Bronchial epithelial cell (primary cell): ENCODE measurements around the gene KCNK16. TPM values are rescaled to one million over a fixed set of nuclear protein-coding genes. Genes with fewer than 3 reads are reported as not detected.
A peak's percentile ranks its signal among the peaks of the same experiment; 100 is the strongest.

Source experiments
- DNase-seq: peaks from one replicate; pipeline ENCODE4 v3.0.0-alpha.2; 2010; ENCODE audit warnings: low read depth
- FAIRE-seq: peaks from 2 replicates; lab custom pipeline; 2011; peaks lifted over from hg19 to GRCh38; lab: Jason Lieb, UNC
- H3K27me3 ChIP-seq: 2 replicates; pipeline ENCODE4 v1.5.1; 2011; ENCODE audit warnings: low read length; ENCODE audit not compliant: control insufficient read depth, insufficient read depth
- H3K36me3 ChIP-seq: 2 replicates; pipeline ENCODE4 v1.5.1; 2011; ENCODE audit warnings: low read length; ENCODE audit not compliant: control insufficient read depth, insufficient read depth
- H3K4me3 ChIP-seq: 2 replicates; pipeline ENCODE4 v1.5.1; 2011; ENCODE audit warnings: mild to moderate bottlenecking, low read depth, low read length, control low read depth
- CTCF ChIP-seq: IDR thresholded peaks from 2 replicates; pipeline ENCODE4 v1.5.1; 2011; ENCODE audit warnings: mild to moderate bottlenecking, moderate library complexity, low read length, control low read depth, inconsistent platforms; ENCODE audit not compliant: insufficient read depth, severe bottlenecking
- total RNA-seq: library from RNA; depleted of rRNA; stranded (reverse); fragments of >200 nt; gene quantifications from 2 replicates; pipeline ENCODE4 v1.2.1, GENCODE V29; 2014

KCNK16 gene
- total RNA-seq, 1 donor from 2014 or later: not detected

GRCh38 chr6:39281312-39281980 lies 41.1 kb downstream of the KCNK16 start:
- DNase-seq (no peak), FAIRE-seq (no peak)
- Histone ChIP-seq H3K4me3 (no peak overlapping the region), H3K36me3 (no peaks in the 10 kb centered on the region), H3K27me3 (no peaks in the 10 kb centered on the region)
- no peak for TF ChIP-seq CTCF

- TF ChIP-seq CTCF: no peak
- DNase-seq (peak; percentile 88), FAIRE-seq (peak; percentile 7)
- Histone ChIP-seq H3K36me3 (no peaks in the 10 kb centered on the region), H3K4me3 (no peak overlapping the region), H3K27me3 (no peaks in the 10 kb centered on the region)
Observed at GRCh38 chr6:39280247-39280731, 42.2 kb downstream of the KCNK16 start.

- no peak for TF ChIP-seq CTCF
- DNase-seq (no peak), FAIRE-seq (no peak)
- H3K27me3 ChIP-seq: no peaks in the 10 kb centered on the region
- H3K36me3 ChIP-seq: no peaks in the 10 kb centered on the region
- no peak overlapping the region for H3K4me3 ChIP-seq
Observed at GRCh38 chr6:39279539-39279938, 43.0 kb downstream of the KCNK16 start.

- no peaks in the 10 kb centered on the region for H3K27me3 ChIP-seq
- TF ChIP-seq CTCF: no peak
- no peaks in the 10 kb centered on the region for H3K36me3 ChIP-seq
- FAIRE-seq: no peak
- no peak overlapping the region for H3K4me3 ChIP-seq
- no peak for DNase-seq
Observed at GRCh38 chr6:39276379-39276995, 46.0 kb downstream of the KCNK16 start.

GRCh38 chr6:39274903-39275302 lies 47.6 kb downstream of the KCNK16 start:
- no peaks in the 10 kb centered on the region for H3K27me3 ChIP-seq
- DNase-seq: no peak
- FAIRE-seq: no peak
- no peaks in the 10 kb centered on the region for H3K36me3 ChIP-seq
- TF ChIP-seq CTCF: no peak
- H3K4me3 ChIP-seq: no peak overlapping the region
